ENCODE measurements around the gene PPM1G.

- no peak for TF ChIP-seq EGR1 (IDR thresholded peaks at IDR 0.05)
- no peak for TF ChIP-seq CREB1 (IDR thresholded peaks at IDR 0.05; ENCODE audit: low read depth)
- TF ChIP-seq EP300 (IDR thresholded peaks at IDR 0.05; ENCODE audit: borderline replicate concordance): no peak
- no peak for TF ChIP-seq TCF12 (IDR thresholded peaks at IDR 0.05; ENCODE audit: low read depth)
- TF ChIP-seq MAX (IDR thresholded peaks at IDR 0.05): no peak
- TF ChIP-seq CEBPB (IDR thresholded peaks at IDR 0.05): no peak
Measured at GRCh38 chr2:27421660-27422250, 12.4 kb upstream of the PPM1G start.

Data from Ishikawa (cell line).